WTC11 (cell line): Measurements from ENCODE around the gene MDM4.

Experiments used
- ETV6 ChIP-seq: sonication (generic); formaldehyde crosslinking; IDR thresholded peaks from 2 replicates; pipeline ENCODE4 v1.8.1; 2022; ENCODE audit warnings: mild to moderate bottlenecking, missing genetic modification reagents
- FOXP1 ChIP-seq: sonication (generic); formaldehyde crosslinking; IDR thresholded peaks from 2 replicates; pipeline ENCODE4 v1.8.0; 2022; ENCODE audit warnings: missing genetic modification reagents, mild to moderate bottlenecking, moderate library complexity, borderline replicate concordance
- NFATC4 ChIP-seq: fragments of 250-450 bp; sonication (Bioruptor Pico); IDR thresholded peaks from 2 replicates; pipeline ENCODE4 v1.9.0; 2021; ENCODE audit warnings: mild to moderate bottlenecking
- NFYB ChIP-seq: sonication (generic); formaldehyde crosslinking; conservative IDR thresholded peaks from 2 replicates; pipeline ENCODE4 v1.8.0; 2022; ENCODE audit warnings: low read depth, missing genetic modification reagents
- TF ChIP-seq, protein P1 (sequence below): sonication (generic); formaldehyde crosslinking; IDR thresholded peaks from 2 replicates; pipeline ENCODE4 v1.8.1; 2022; ENCODE audit warnings: mild to moderate bottlenecking, missing genetic modification reagents, moderate library complexity, borderline replicate concordance
- TF ChIP-seq, protein P2 (sequence below): fragments of 200-600 bp; IDR thresholded peaks from 2 replicates; pipeline ENCODE4 v1.8.0; 2022; ENCODE audit warnings: antibody characterized with exemption
- TF ChIP-seq, protein P3 (sequence below): sonication (generic); formaldehyde crosslinking; IDR thresholded peaks from 2 replicates; pipeline ENCODE4 v1.8.1; 2023; ENCODE audit warnings: mild to moderate bottlenecking, missing genetic modification reagents, borderline replicate concordance
- TF ChIP-seq, protein P4 (sequence below): sonication (generic); formaldehyde crosslinking; conservative IDR thresholded peaks from 2 replicates; pipeline ENCODE4 v1.8.1; 2022; ENCODE audit warnings: mild to moderate bottlenecking, missing genetic modification reagents

DNA sequence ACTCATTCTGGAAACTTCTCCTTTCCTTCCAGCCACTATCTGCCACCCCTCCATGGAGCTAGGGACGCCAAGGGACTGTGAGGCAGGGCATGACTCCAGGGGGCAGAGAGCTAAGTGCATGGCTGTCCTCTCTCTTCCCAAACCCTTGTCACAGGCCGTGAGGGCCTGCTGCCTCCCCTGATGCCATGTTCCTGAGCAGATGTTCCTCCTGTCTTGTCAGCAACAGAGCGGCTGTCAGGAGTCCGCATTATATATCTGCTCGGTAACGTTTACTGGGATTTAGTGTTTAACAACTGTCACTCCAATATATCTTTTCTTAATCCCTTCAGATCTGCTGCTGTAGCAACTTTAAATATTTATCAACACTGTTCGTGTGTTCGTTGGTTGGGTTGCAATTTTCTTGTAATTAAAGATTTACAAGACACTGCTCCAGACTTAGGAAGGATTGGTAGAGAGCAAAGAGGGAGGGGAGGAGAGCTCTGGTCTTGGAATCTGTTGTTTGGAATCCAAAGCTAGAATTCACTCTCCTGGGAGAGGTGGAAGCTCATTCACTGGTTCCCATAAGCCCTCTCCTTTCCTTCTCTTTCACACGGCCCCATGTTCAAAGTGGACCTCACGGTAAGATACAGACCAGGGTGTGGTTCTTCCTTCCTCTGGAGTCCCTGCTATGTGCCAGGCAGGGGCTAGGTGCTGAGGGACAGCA lies 76.2 kb downstream of the MDM4 start:
- TF ChIP-seq, protein P1, sequence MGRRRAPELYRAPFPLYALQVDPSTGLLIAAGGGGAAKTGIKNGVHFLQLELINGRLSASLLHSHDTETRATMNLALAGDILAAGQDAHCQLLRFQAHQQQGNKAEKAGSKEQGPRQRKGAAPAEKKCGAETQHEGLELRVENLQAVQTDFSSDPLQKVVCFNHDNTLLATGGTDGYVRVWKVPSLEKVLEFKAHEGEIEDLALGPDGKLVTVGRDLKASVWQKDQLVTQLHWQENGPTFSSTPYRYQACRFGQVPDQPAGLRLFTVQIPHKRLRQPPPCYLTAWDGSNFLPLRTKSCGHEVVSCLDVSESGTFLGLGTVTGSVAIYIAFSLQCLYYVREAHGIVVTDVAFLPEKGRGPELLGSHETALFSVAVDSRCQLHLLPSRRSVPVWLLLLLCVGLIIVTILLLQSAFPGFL (CRISPR knock-in tag) = no peak
- TF ChIP-seq, protein P2, sequence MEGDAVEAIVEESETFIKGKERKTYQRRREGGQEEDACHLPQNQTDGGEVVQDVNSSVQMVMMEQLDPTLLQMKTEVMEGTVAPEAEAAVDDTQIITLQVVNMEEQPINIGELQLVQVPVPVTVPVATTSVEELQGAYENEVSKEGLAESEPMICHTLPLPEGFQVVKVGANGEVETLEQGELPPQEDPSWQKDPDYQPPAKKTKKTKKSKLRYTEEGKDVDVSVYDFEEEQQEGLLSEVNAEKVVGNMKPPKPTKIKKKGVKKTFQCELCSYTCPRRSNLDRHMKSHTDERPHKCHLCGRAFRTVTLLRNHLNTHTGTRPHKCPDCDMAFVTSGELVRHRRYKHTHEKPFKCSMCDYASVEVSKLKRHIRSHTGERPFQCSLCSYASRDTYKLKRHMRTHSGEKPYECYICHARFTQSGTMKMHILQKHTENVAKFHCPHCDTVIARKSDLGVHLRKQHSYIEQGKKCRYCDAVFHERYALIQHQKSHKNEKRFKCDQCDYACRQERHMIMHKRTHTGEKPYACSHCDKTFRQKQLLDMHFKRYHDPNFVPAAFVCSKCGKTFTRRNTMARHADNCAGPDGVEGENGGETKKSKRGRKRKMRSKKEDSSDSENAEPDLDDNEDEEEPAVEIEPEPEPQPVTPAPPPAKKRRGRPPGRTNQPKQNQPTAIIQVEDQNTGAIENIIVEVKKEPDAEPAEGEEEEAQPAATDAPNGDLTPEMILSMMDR = no peak
- no peak for TF ChIP-seq FOXP1 (CRISPR knock-in tag)
- TF ChIP-seq, protein P3, sequence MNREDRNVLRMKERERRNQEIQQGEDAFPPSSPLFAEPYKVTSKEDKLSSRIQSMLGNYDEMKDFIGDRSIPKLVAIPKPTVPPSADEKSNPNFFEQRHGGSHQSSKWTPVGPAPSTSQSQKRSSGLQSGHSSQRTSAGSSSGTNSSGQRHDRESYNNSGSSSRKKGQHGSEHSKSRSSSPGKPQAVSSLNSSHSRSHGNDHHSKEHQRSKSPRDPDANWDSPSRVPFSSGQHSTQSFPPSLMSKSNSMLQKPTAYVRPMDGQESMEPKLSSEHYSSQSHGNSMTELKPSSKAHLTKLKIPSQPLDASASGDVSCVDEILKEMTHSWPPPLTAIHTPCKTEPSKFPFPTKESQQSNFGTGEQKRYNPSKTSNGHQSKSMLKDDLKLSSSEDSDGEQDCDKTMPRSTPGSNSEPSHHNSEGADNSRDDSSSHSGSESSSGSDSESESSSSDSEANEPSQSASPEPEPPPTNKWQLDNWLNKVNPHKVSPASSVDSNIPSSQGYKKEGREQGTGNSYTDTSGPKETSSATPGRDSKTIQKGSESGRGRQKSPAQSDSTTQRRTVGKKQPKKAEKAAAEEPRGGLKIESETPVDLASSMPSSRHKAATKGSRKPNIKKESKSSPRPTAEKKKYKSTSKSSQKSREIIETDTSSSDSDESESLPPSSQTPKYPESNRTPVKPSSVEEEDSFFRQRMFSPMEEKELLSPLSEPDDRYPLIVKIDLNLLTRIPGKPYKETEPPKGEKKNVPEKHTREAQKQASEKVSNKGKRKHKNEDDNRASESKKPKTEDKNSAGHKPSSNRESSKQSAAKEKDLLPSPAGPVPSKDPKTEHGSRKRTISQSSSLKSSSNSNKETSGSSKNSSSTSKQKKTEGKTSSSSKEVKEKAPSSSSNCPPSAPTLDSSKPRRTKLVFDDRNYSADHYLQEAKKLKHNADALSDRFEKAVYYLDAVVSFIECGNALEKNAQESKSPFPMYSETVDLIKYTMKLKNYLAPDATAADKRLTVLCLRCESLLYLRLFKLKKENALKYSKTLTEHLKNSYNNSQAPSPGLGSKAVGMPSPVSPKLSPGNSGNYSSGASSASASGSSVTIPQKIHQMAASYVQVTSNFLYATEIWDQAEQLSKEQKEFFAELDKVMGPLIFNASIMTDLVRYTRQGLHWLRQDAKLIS (CRISPR knock-in tag) = no peak
- TF ChIP-seq NFYB (CRISPR knock-in tag) = no peak
- TF ChIP-seq NFATC4 (CRISPR knock-in tag) = no peak
- TF ChIP-seq, protein P4, sequence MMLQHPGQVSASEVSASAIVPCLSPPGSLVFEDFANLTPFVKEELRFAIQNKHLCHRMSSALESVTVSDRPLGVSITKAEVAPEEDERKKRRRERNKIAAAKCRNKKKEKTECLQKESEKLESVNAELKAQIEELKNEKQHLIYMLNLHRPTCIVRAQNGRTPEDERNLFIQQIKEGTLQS (CRISPR knock-in tag) = no peak
- no peak for TF ChIP-seq ETV6 (CRISPR knock-in tag)
